HG03139 (cell line): ENCODE measurements around the gene PFKFB3.
"Not testable (repeated sequence)": the region's sequence is repeated elsewhere in the genome, so short reads cannot be mapped to it uniquely, and the experiment has no call there.

Source experiments
- ATAC-seq: cut with Tn5 transposase; IDR thresholded peaks from one replicate; pipeline ENCODE4 v1.9.1; 2021; ENCODE audit not compliant: unreplicated experiment

PFKFB3 gene

DNA sequence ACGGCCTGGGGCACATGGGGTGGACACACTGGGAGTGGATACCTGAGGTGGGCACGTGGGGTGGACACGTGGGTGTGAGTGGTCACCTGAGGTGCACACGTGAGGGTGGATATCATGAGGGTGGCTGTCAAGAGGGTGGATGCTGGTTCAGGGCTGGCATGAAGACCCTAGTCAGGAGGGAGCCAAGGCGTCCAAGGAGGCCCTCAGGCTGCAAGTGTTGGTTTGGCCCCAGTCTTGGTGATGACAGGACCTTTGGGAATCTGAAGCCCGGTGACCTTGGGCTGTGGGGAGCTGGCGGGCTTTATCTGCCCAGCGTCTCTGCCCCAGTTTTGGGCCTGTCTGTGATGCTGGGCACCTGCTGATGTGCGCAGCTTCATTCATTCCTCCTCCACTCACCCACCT lies 24.9 kb upstream of the PFKFB3 start:
- ATAC-seq, result no peak

DNA sequence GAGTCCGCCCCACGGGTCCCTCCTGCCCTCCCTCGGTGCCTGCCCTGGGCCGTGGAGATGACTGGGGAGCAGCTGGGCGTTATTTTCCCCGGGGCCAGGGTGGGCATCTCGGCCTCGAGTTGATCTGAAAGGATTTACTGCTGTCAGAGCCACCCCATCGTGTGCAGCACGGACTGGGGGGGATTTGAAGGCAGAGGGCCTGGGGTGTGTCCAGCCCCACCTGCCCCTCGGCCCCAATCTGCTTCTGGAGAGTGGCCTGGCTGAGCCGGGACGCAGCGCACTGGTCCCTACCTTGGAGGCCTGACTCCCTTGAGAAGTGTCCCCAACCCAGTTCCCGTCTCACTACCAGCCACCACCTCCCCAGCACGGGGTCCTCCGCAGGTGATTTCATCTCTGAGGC lies 24.2 kb upstream of the PFKFB3 start:
- no peak for ATAC-seq

DNA sequence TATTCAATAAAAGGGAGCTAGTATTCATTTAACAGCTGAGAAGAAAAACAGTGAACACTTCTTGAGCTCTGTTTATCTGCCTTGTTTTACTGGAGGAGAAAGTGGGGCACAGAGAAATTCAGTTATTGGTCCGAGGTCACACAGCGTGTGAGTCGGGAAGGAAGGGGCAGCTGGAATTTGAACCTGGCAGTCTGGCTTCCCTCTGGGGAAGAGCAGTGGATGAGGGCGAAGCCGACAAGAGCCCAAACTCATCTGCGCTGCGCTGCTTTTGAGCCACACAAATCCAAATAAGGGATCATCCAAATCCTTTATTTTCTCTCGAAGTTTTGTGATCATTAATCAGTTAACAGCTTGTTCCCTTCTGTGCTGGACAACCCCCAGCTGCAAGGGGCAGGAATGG lies 23.7 kb upstream of the PFKFB3 start:
- ATAC-seq, result no peak

DNA sequence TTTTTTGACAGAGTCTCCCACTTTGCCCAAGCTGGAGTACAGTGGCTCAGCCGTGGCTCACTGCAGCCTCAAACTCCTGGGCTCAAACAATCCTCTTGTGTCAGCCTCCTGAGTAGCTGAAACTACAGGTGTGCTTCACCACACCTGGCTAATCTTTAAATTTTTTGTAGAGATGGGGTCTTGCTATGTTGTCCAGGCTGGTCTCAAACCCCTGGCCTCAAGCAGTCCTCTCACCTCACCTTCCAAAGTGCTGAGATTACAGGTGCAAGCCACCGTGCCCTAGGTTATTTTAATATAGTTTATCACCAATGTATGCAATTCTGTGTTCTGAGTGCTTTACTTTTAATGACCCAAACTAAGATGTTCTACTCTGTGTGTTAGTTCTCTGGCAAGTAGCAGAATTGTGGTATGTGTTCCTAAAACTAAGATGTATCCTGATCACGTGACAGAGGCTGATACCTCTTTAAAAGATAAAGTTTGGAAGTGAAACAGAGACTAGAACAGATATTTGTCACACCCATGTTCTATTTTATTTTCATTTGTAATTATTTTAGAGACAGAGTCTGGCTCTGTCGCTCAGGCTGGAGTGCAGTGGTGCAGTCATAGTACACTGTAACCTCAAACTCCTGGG lies 22.1 kb upstream of the PFKFB3 start:
- ATAC-seq, result no peak

DNA sequence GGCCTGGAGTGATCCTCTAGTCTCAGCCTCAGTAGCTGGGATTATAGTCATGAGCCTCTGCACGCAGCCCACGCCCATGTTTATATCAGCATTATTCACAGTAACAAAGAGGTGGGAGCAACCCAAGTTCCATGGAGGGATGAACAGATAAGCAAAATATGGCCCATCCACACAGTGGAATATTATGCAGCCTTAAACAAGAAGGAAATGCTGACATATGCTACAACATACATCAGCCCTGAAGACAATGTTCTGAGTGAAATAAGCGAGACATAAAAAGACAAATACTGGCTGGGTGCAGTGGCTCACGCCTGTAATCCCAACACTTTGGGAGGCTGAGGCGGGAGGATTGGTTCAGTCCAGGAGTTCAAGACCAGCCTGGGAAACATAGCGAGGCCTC lies 21.5 kb upstream of the PFKFB3 start:
- ATAC-seq, result no peak

DNA sequence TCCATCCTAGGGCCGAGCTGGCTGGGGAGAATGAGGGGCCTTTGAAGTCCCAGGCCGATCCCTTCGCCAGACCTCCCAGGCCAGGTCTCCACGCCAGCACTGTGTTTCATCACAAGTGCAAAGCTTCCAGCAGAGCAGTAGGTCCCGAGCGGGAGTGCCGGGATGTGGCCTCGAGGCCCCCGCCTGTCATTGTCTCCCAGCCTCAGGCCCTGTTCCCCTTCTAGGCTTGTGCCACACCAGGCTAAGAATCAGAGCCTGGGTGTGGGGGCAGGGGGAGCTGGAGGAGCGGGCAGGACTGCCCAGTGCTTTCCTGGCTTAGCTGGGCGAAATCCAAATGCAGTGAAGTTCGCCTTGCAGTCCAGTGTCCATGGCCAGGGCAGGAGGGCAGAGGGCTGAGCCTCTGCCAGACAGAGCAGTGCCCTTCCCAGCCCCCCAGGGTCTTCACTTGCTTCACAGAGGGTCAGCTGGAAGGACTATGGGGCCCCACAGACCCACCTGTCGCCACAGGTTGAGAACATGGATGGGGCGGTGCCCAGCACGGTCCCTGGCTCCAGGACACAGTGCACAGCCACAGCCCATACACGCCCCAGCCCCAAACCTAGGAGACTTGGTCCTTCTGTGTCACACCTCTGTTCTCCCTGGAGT lies 20.2 kb upstream of the PFKFB3 start:
- ATAC-seq, result no peak

DNA sequence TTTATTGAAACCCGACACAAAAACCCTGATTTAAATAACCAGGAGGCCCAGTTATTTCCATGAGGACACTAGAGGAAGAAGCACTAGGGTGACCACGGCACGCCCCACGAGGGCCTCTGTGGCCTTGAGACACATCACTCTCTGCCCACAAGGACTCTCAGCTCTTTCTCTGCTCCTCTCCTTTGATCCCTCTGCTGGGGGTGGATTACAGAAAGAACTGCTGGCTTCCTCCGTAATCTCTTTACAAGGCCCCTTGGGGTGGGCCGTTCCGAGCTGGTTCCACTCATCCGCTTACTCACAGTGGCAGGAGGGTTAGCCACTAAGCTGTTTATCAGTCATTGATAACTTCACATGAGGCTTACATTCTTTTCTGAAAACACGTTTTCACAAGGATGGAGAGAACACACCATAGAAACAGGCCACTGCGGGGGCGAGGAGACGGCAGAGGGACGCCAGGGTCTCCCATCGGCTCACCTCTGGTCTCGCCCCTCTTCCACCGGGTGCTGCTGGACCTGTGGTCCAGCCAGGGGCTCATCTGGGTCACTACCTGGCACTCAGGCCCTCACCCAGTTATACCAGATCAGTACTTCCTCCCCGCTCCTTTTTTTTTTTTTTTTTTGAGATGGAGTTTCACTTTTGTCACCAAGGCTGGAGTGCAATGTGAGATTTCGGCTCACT lies 17.6 kb upstream of the PFKFB3 start:
- ATAC-seq, result no peak

DNA sequence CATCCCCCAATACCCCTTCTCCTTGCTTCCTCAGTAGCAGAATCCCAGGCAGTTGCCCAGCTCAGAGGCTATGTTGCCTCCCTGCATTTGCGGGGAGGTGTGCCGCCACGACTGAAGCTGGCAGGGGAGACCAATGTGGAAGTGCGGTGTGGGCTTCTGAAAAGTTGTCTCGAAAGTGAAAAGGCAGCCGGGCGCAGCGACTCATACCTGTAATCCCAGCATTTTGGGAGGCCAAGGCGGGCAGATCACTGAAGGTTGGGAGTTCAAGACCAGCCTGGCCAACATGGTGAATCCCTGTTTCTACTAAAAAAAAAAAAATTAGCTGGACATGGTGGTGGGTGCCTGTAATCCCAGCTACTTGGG lies 15.9 kb upstream of the PFKFB3 start:
- ATAC-seq, result no peak

DNA sequence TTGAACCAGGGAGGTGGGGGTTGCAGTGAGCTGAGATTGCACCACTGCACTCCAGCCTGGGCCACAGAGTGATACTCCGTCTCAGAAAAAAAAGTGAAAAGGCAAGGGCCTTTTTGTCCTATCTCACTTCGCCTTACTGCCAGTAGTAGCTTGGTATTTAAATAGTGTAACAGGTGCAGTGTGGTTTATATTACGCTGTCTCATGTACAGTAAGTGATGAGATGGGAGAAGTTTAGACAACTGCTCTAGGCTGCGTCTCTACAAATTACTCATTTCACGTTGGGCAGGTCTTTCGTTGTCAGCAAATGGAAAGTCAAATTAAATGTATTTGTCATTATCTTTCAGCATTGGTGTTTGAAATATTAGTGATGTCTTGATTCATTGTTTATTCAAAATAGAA lies 15.5 kb upstream of the PFKFB3 start:
- ATAC-seq, result no peak

DNA sequence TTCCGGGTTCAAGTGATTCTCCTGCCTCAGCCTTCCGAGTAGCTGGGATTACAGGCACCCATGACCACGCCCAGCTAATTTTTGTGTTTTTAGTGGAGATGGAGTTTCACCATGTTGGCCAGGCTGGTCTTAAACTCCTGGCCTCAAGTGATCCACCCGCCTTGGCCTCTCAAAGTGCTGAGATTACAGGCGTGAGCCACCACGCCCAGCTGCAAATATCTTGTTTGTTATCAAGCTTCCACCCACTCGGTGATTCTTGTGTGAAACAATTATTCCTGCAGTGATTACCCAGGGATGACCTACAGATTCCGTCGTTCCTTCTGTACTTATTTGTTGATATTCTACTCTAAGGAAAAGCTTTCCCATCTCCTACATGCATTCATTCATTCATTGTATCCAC lies 12.7 kb upstream of the PFKFB3 start:
- ATAC-seq, result not testable (repeated sequence)

DNA sequence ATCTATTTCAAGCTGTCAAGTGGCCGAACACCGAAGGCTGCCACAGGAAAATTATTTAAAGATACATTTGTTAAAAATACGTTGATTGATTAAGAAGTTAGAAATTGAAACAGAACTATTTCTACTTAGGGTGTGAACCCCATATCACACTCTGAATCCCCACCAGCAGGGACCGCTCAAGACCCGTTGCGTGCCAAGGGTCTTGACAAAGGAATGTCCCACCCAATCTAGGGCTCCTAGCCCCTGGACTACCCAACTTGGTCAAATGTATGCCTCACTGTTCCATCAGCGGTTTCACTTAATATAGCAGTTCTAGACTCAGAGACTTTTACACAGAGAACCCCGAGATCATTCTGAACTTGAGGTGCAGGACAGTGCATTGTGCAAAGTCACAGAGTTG lies 11.6 kb upstream of the PFKFB3 start:
- ATAC-seq, result no peak

DNA sequence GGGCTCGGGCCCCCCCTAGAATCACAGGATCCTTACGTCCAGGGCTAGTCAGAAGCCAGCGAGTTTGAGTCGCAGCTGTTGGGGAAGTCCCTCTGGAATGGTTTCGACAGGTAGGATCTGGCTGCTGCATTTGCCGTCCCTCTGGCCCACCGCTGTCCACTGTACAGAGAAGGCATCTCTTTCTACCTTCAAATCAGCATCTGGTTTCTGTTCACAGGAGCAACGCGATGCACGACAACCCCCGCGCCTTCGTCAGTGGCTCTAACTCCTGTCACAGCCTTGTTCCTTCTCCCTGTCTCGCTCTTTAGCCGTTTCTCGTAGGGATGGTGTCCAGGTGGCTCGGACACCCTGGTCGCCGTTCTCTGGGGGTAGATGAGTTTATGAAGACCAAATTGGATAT lies 11.2 kb upstream of the PFKFB3 start:
- ATAC-seq, result no peak

DNA sequence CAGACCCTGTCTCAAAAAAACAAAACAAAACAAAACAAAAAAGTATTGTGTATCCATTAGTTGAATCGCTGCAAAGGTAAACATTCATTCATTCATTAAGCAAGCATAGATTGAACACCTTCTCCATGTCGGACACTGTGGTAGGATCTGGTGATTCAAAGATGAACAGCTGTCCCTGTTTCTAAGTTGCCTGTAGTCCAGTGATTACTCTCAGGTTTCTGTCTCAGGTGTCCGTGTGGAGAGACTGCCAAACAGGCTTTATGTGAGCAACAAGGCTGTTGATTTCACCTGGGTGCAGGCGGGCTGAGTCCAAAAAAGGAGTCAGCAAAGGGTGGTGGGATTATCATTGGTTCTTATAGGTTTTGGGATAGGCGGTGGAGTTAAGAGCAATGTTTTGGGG lies 9.4 kb upstream of the PFKFB3 start:
- not testable (repeated sequence) for ATAC-seq

DNA sequence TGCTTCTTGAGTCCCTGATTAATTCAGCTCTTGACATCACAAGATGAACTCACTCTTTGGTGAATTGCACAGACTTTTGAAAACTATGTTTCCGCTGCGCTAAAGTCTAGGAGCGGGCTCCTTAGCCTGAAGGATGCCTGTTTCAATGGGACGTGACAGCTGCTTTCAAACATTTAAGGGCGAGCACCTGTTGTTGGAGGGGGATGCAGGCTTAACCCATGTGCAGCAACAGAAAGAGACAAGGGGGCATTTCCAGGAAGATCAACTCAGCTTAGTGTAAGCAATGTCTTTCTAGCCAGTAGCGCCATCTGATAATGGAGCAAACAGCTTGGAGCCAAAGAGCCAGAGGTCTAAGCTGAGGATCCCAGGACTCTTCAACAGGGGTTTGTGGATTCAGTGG lies 8.4 kb upstream of the PFKFB3 start:
- ATAC-seq, result no peak

DNA sequence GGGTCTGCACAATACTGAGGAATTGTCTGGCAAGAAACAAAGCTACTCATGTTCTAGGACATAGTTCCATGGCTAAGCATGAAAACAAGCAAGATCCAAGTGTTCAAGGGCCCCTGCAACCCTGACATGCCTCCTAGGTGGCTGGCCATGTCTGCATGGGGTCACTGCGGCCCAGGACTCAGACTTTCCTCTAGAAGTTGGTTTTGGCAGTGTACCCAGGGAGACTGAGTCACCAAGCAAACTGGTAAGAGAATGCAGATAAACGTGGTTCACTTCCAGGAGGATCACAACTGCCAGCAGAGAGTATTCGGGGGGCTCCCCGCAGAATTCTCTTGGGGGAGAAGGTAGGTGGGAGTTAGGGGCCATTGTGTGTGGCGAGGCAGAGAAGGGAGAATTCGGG lies 7.4 kb upstream of the PFKFB3 start:
- no peak for ATAC-seq

DNA sequence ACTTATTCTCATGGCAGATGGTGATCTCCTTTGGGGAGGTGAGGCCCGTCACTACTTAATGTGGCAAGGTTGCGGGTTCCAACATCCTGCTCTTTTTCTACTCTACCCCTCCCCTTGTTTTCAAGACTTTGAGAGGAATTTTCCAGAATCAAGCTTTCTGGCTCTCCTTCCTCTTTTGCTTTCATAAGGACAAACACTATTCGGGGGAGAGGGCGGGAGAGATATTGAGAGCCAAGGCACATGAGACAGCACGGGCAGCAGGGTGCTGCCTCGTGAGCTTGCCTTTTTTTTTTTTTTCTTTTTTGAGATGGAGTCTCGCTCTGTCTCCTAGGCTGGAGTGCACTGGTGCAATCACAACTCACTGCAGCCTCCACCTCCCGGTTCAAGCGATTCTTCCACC lies 6.9 kb upstream of the PFKFB3 start:
- no peak for ATAC-seq

DNA sequence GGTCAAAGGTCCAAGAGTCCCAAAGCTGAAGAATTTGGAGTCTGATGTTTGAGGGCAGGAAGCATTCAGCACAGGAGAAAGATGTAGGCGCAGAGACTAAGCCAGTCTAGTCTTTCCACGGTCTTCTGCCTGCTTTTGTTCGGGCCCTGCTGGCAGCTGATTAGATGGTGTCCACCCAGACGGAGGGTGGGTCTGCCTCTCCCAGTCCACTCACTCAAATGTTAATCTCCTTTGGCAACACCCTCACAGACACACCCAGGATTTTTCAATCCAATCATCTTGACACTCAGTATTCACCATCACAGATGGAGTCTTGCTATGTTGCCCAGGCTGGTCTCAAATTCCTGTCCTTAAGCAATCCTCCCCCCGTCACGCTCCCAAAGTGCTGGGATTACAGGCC lies 6.2 kb upstream of the PFKFB3 start:
- ATAC-seq, result not testable (repeated sequence)

DNA sequence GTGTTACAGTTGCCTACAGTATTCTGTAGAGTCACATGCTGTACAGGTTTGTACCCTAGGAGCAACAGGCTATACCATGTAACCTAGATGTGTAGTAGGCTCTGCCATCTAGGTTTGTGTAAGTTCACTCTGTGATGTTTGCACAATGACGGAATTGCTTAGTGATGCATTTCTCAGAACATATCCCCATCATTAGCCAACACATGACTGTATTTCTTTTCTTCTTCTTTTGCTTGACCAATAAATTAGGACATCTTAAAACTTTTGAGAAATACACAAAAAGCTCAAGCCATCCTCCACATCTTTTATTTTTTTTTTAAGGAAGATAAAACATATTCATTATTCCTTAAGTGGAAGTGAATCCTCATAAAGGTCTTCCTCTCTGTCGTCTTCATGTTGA lies 5.4 kb upstream of the PFKFB3 start:
- no peak for ATAC-seq

DNA sequence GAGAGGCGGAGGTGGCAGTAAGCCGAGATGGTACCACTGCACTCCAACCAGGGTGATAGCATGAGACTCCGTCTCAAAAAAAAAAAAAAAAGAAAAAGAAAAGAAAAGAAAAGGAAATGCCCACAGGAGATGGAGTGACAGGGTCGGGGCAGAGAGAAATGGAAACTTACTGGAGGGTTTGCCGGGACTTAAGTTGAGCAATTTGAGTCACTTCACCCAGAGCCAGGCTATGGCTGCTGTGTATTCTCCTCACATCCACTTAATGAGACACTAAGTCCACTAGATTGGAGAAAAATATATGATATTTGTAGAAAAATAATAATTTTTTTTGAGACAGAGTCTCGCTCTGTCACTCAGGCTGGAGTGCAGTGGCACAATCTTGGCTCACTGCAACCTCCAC lies 4.6 kb upstream of the PFKFB3 start:
- no peak for ATAC-seq

DNA sequence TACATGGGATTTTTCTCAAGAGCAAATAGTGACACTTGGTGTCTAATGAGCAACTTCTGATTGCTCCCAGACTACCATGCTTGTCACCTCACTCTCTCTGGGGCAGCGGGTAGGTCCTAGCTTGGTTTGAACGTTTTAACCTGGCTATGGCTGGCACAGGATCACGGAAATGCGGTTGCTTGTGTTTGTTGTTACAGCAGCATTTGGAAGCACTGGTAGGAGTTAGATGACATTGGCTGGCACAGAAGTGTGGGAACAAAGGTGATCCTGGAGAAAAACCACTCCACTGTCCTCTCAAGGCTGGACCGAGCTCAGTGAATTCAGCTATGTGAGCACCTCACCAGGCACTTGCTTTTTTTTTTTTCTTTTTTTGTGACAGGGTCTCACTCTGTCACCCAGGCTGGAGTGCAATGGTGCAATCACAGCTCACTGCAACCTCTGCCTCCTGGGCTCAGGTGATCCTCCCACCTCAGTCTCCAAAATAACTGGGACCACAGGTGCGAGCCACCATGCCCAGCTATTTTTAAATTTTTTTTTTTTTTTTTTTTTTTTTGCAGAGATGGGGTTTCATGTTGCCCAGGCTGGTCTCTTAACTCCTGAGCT lies 3.5 kb upstream of the PFKFB3 start:
- no peak for ATAC-seq

DNA sequence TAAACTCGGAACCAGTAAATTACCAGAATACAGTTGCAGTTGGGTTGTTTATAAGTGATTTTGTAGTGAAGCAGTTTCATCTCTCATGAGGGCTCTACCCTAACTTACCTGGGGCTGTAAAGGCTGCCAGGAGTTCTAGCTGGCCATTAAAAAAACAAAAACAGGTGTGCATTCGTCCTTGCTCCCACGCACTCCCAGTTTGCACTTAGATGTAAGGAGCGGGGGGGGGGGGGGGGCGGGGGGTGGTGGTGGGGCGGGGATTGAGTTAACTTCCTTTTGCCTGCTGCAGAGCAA lies 2.3 kb upstream of the PFKFB3 start:
- ATAC-seq, result no peak

DNA sequence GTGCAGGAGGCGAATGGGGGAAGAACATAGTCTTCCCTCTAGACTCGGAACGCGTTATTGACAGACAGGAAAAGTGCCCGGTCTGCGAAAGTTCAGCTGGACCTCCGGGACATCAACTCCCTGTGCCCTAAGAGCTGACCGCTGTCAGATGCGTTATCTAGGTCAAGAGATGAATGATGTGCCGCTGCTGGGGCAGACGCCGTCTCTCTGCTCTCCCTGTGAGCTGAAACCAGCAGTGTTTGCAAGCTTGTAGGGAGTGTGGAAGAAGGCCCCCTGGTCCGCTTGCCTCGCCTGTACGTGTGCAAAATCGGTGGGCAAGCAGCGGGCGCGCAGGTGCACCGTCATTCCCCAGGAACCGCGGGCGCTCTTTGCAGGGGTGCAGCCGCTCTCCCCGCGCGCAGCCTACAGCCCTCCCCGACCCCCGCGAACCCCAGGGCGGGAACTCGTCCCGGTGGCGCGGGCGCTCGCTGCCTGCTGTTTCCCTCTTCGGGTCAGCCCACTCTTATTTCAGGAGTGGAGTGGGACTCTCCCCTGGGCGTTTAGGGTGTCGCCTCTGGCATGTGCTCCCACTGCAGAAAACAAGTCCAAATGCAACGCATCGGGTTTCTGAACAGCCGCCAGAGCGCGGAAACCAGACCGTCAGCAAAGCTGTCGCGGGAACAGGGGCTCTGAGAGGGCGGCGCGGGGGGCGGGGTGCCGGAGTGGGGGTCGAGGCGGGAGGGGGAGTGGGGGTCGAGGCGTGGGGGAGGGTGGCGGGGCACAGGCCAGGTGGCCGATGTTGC lies 1.8 kb upstream of the PFKFB3 start:
- no peak for ATAC-seq
